C4-2B (cell line): ENCODE data around the gene PAK6.

Experiments used
- CTCF ChIP-seq: fragments of 450-650 bp; conservative IDR thresholded peaks from 2 replicates; pipeline ENCODE4 v1.5.1; 2017; ENCODE audit warnings: mild to moderate bottlenecking
- ZFX ChIP-seq: fragments of 450-650 bp; IDR thresholded peaks from 2 replicates; pipeline ENCODE4 v1.6.1; 2017

- TF ChIP-seq CTCF = no peak
- no peak for TF ChIP-seq ZFX
Observed at GRCh38 chr15:40226736-40227135, 12.1 kb upstream of the PAK6 start.
